KMS-11 (cell line): ENCODE data around the gene SYTL3.

ENCODE experiments used
- H2AFZ ChIP-seq: fragments of 200-600 bp; sonication (generic); 2 replicates; pipeline ENCODE4 v1.6.1; 2016; ENCODE audit warnings: antibody characterized with exemption, mixed run types, low read depth
- H3K27ac ChIP-seq: fragments of 200-600 bp; sonication (generic); 2 replicates; pipeline ENCODE4 v1.6.1; 2016; ENCODE audit warnings: mild to moderate bottlenecking, mixed run types
- H3K27me3 ChIP-seq: fragments of 200-600 bp; sonication (generic); 2 replicates; pipeline ENCODE4 v1.6.1; 2017; ENCODE audit warnings: mild to moderate bottlenecking, low read depth, mixed run types, moderate library complexity; ENCODE audit not compliant: insufficient read depth
- H3K36me3 ChIP-seq: fragments of 200-600 bp; sonication (generic); 2 replicates; pipeline ENCODE4 v1.6.1; 2017; ENCODE audit warnings: mild to moderate bottlenecking, mixed run types; ENCODE audit not compliant: insufficient read depth
- H3K4me1 ChIP-seq: fragments of 200-600 bp; sonication (generic); 2 replicates; pipeline ENCODE4 v1.6.1; 2016; ENCODE audit warnings: mild to moderate bottlenecking, low read depth, mixed run types; ENCODE audit not compliant: poor library complexity, severe bottlenecking
- H3K4me2 ChIP-seq: fragments of 200-600 bp; sonication (generic); 2 replicates; pipeline ENCODE4 v1.7.0; 2016; ENCODE audit warnings: mild to moderate bottlenecking, mixed run types
- H3K4me3 ChIP-seq: fragments of 200-600 bp; sonication (generic); IDR thresholded peaks from 2 replicates; pipeline ENCODE4 v1.6.1; 2017; ENCODE audit warnings: low read depth, low read length, mixed read lengths; ENCODE audit not compliant: insufficient read depth
- H3K79me2 ChIP-seq: fragments of 200-600 bp; sonication (generic); 2 replicates; pipeline ENCODE4 v1.6.1; 2016; ENCODE audit warnings: low read depth, mixed run types; ENCODE audit not compliant: insufficient read depth
- H3K9ac ChIP-seq: fragments of 200-600 bp; sonication (generic); 2 replicates; pipeline ENCODE4 v1.6.1; 2016; ENCODE audit warnings: mild to moderate bottlenecking, mixed run types
- H4K20me1 ChIP-seq: fragments of 200-600 bp; sonication (generic); 2 replicates; pipeline ENCODE4 v1.6.1; 2016; ENCODE audit warnings: mild to moderate bottlenecking, mixed run types; ENCODE audit not compliant: insufficient read depth
- CTCF ChIP-seq: fragments of 200-600 bp; sonication (generic); conservative IDR thresholded peaks from 2 replicates; pipeline ENCODE4 v1.6.1; 2017; ENCODE audit warnings: low read depth, mild to moderate bottlenecking, antibody characterized with exemption, low read length, moderate library complexity, mixed read lengths

Gene SYTL3

GRCh38 chr6:158797331-158798310 is 147.8 kb downstream of the SYTL3 start:
- Histone ChIP-seq H3K27me3 (no peaks in the 10 kb centered on the region), H3K36me3 (no peaks in the 10 kb centered on the region), H3K4me1 (peaks cover 65% of the 10 kb centered on the region), H3K27ac (no peak overlapping the region), H4K20me1 (peaks cover 69% of the 10 kb centered on the region), H2AFZ (no peak overlapping the region), H3K4me3 (no peak overlapping the region), H3K9ac (no peak overlapping the region), H3K79me2 (peaks cover 100% of the 10 kb centered on the region), H3K4me2 (peak overlapping the region; percentile 27)
- no peak for TF ChIP-seq CTCF

DNA sequence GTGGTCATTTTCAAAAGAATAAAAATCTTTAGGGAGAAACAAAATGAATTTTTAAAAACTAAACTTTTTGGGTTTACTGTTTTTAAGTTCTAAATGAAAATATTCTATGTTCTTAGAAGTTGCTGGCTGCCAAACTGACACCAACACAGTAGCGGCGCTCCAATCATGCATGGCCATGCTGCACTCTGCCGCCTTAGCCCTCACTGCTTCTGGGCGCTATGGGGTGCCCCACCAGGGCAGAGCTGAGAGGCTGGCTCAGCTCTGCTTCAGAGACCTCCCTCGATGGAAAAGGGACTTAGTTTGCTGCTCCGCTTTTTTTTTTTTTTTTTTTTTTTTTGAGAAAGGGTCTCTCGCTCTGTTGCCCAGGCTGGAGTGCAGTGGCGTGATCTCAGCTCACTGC is 148.5 kb downstream of the SYTL3 start:
- no peak overlapping the region for H3K9ac ChIP-seq
- H3K4me2 ChIP-seq, result peak overlapping the region; percentile 27
- H3K4me1 ChIP-seq, result peaks cover 65% of the 10 kb centered on the region
- H3K27ac ChIP-seq, result no peak overlapping the region
- H2AFZ ChIP-seq, result no peak overlapping the region
- H4K20me1 ChIP-seq, result peaks cover 68% of the 10 kb centered on the region
- H3K36me3 ChIP-seq, result no peaks in the 10 kb centered on the region
- no peak for TF ChIP-seq CTCF
- peaks cover 100% of the 10 kb centered on the region for H3K79me2 ChIP-seq
- no peak overlapping the region for H3K4me3 ChIP-seq
- H3K27me3 ChIP-seq, result no peaks in the 10 kb centered on the region

DNA sequence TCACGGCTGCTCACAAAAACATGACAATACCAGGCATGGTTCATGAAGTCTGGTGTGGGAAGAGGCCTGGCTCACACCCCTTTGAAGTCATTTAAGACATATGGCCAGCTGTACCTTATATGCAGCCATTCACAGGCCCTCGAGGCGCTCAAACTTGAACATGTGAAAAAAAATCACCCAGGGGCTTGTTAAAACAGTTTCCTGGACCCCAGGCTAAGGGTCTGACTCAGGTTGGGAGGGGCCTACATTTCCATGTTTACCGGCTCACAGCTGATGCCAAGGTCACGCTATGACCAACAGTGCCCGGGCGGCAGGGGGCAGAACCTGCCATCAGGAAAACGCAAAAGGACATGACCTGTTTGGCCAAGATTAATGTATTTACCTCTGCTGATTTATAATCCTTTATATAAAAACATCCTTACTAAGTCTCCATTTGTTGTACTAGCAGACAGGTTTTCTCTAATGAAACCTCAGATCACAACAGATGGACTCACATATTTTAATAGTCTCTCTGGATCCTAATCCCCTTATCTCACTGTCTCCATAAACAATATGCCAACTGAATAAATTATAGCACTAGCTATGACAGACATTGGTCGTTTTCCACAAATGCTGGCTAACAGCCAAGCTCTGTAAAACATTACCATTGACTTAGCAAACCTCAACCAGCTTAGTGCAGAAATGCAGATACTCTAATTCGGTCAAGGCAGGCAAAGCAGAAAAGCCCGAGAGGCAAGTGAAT is 149.4 kb downstream of the SYTL3 start:
- Histone ChIP-seq H3K4me2 (peak overlapping the region; percentile 3; the same call in 1 of the 2 replicates), H3K27me3 (no peaks in the 10 kb centered on the region), H2AFZ (no peak overlapping the region), H3K4me3 (no peak overlapping the region), H3K27ac (no peak overlapping the region), H3K4me1 (peaks cover 63% of the 10 kb centered on the region), H4K20me1 (peaks cover 65% of the 10 kb centered on the region), H3K79me2 (peaks cover 98% of the 10 kb centered on the region), H3K9ac (no peak overlapping the region), H3K36me3 (no peaks in the 10 kb centered on the region)
- TF ChIP-seq CTCF, result no peak

DNA sequence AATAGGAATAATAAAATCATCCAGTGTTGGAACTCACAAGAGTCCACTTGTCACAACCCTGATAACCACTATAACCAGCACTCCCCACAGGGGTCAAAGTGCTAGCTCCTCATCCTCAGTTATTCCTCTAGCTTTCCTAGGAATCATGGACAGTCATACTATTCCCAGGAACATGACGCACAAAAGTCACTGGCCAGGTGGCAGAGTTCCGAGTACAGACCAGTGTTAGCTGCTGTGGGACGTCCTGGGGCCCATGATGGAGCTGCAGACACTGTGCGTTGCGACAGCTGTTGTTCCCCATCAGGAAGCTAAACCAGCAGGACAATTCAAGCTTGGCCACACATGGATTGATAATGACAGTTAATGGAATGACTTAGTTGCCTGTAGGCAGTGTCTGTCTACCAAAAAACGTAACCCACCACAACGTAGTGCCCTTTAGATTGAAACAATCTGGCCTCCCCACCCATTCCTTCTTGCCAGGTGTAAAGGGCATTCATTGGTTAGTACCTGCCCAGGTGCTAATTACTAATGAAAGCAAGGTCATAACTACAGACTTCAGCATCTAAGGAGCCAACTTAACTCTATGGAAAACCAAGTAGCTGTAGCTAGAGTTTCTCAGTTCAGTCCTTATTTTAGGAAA is 151.9 kb downstream of the SYTL3 start:
- peaks cover 80% of the 10 kb centered on the region for H3K4me1 ChIP-seq
- no peak overlapping the region for H3K4me2 ChIP-seq
- peaks cover 96% of the 10 kb centered on the region for H3K79me2 ChIP-seq
- H3K4me3 ChIP-seq, result no peak overlapping the region
- no peak overlapping the region for H2AFZ ChIP-seq
- H3K9ac ChIP-seq, result no peak overlapping the region
- no peak overlapping the region for H3K27ac ChIP-seq
- H3K36me3 ChIP-seq, result no peaks in the 10 kb centered on the region
- H3K27me3 ChIP-seq, result no peaks in the 10 kb centered on the region
- peaks cover 66% of the 10 kb centered on the region for H4K20me1 ChIP-seq
- no peak for TF ChIP-seq CTCF
